Measurements from ENCODE around the gene ACSS3. TPM values are rescaled to one million over a fixed set of nuclear protein-coding genes. Genes with fewer than 3 reads are reported as not detected.

ACSS3 gene
- total RNA-seq, 1 experiment from 2014 or later, result 19.3 TPM

GRCh38 chr12:81079280-81080076 lies 1.6 kb downstream of the ACSS3 start:
- DNase-seq, result no peak
- H3K18ac ChIP-seq (ENCODE audit: insufficient read length, low read depth, low read length), result no peak overlapping the region
- no peaks in the 10 kb centered on the region for H3K9me3 Mint-ChIP-seq
- no peak overlapping the region for H2AFZ ChIP-seq (ENCODE audit: low read length)
- no peak for TF ChIP-seq CTCF (conservative IDR thresholded peaks at IDR 0.05)
- H4K20me1 ChIP-seq (ENCODE audit: control insufficient read depth, insufficient read depth, insufficient read length), result no peaks in the 10 kb centered on the region
- no CpG with 5 or more reads among the region's 2 CpGs for WGBS (ENCODE audit: extremely low coverage, insufficient read length, low lambda C conversion rate)
- H2BK12ac ChIP-seq (ENCODE audit: insufficient read length, low read depth, low read length), result no peak overlapping the region
- peaks cover 3% of the 10 kb centered on the region; the same call in 1 of the 2 replicates for H3K4me1 ChIP-seq (ENCODE audit: insufficient read depth, low read length)
- peak overlapping the region; percentile 92 for H3K4me2 ChIP-seq (ENCODE audit: insufficient read depth, insufficient read length, low read length)
- H2BK120ac ChIP-seq (ENCODE audit: low read depth, low read length, poor library complexity, severe bottlenecking), result no peak overlapping the region
- no peak overlapping the region for H3T11ph ChIP-seq (ENCODE audit: low read length)
- no peaks in the 10 kb centered on the region for H3K27me3 Mint-ChIP-seq (ENCODE audit: low read depth)
- H2AK5ac ChIP-seq (ENCODE audit: insufficient read length, low read length), result no peak overlapping the region
- peaks cover 3% of the 10 kb centered on the region; the same call in 1 of the 2 replicates for H3K79me2 ChIP-seq (ENCODE audit: insufficient read depth, low read length)
- peak overlapping the region; percentile 77 to 89 for H3K4me3 Mint-ChIP-seq
- no peaks in the 10 kb centered on the region for H3K79me1 ChIP-seq (ENCODE audit: insufficient read depth, low read depth, low read length, poor library complexity, severe bottlenecking)
- H3K4ac ChIP-seq (ENCODE audit: low read depth, low read length), result no peak overlapping the region
- no peak overlapping the region for H3K9ac ChIP-seq (ENCODE audit: extremely low read depth, insufficient read length, low read length)
- H3K14ac ChIP-seq (ENCODE audit: insufficient read depth, low read length), result no peak overlapping the region
- H3K4me1 Mint-ChIP-seq, result peaks cover 60 to 61% of the 10 kb centered on the region in 2 experiments
- H3K27ac Mint-ChIP-seq, result no peak overlapping the region
- no peak overlapping the region for H4K91ac ChIP-seq (ENCODE audit: insufficient read length, low read depth, low read length)
- no peaks in the 10 kb centered on the region for H3K36me3 Mint-ChIP-seq (ENCODE audit: insufficient read depth in 1 of 3, low read depth in 3 of 3)
- H2BK5ac ChIP-seq (ENCODE audit: insufficient read length, low read length), result no peak overlapping the region
- H2BK20ac ChIP-seq (ENCODE audit: low read depth, low read length, poor library complexity, severe bottlenecking), result no peak overlapping the region
- H3K27ac ChIP-seq (ENCODE audit: insufficient read length, low read depth, low read length), result no peak overlapping the region
- no peak overlapping the region for H2BK15ac ChIP-seq (ENCODE audit: low read depth, low read length)
- no peak overlapping the region for H4K8ac ChIP-seq (replicated peaks; ENCODE audit: insufficient read length, low read depth, low read length)
- H3K23ac ChIP-seq (ENCODE audit: insufficient read length, low read depth, low read length), result no peak overlapping the region
- peaks cover 19% of the 10 kb centered on the region for H3K23me2 ChIP-seq (ENCODE audit: insufficient read length, low read depth, low read length, poor library complexity, severe bottlenecking)
- no peaks in the 10 kb centered on the region for H3K27me3 ChIP-seq (ENCODE audit: insufficient read depth, low read length)
- no peak overlapping the region for H4K5ac ChIP-seq (ENCODE audit: insufficient read length, low read depth, low read length)
- H3K56ac ChIP-seq (ENCODE audit: insufficient read length, low read depth, low read length), result no peak overlapping the region
- no peaks in the 10 kb centered on the region for H3K9me3 ChIP-seq (ENCODE audit: control insufficient read depth, low read depth, low read length)

Data from H9 (cell line).